ENCODE measurements around the gene RAB4A. TPM values are rescaled to one million over a fixed set of nuclear protein-coding genes. Genes with fewer than 3 reads are reported as not detected.

The RAB4A gene
- total RNA-seq, 6 donors from 2014 or later = 16.8 to 68.6 (median 42.4) TPM

- TF ChIP-seq CTCF (IDR thresholded peaks at IDR 0.05) = no peak
- TF ChIP-seq POLR2AphosphoS5 (IDR thresholded peaks at IDR 0.05) = no peak
- TF ChIP-seq POLR2A (IDR thresholded peaks at IDR 0.05) = no peak
- TF ChIP-seq EP300 (IDR thresholded peaks at IDR 0.05) = no peak
- no peaks in the 10 kb centered on the region for H3K9me3 ChIP-seq
- 11 to 12% methylated on average over 7 of the region's 7 CpGs for WGBS, 2 donors
- H3K27ac ChIP-seq = peak overlapping the region; percentile 35 to 75 (median 45)
- no peaks in the 10 kb centered on the region for H3K36me3 ChIP-seq
- H3K4me1 ChIP-seq = peaks cover 14 to 28% (median 21%) of the 10 kb centered on the region in 4 donors
- no peak for DNase-seq
- peak; percentile 15 to 72 for ATAC-seq (ENCODE audit: low FRiP score in 2 of 2)
- no peaks in the 10 kb centered on the region for H3K27me3 ChIP-seq
- H3K4me3 ChIP-seq = peak overlapping the region in 1 of 4 donors; percentile 9
Measured at GRCh38 chr1:229229137-229229720, 41.7 kb upstream of the RAB4A start.

- ATAC-seq (ENCODE audit: low FRiP score in 2 of 2) (peak; percentile 73 to 88), DNase-seq (peak in 1 of 2 donors; percentile 57)
- TF ChIP-seq POLR2AphosphoS5 (IDR thresholded peaks at IDR 0.05) = peak in 1 of 2 donors; percentile 45
- no peak for TF ChIP-seq CTCF (IDR thresholded peaks at IDR 0.05)
- peak in 1 of 4 donors; percentile 51 for TF ChIP-seq EP300 (IDR thresholded peaks at IDR 0.05)
- TF ChIP-seq POLR2A (IDR thresholded peaks at IDR 0.05) = peak in 1 of 4 donors; percentile 25
- Histone ChIP-seq H3K9me3 (no peaks in the 10 kb centered on the region), H3K36me3 (no peaks in the 10 kb centered on the region), H3K27ac (peak overlapping the region; percentile 35 to 75 (median 45)), H3K4me1 (peaks cover 14 to 28% (median 21%) of the 10 kb centered on the region in 4 donors), H3K4me3 (peak overlapping the region in 1 of 4 donors; percentile 9), H3K27me3 (no peaks in the 10 kb centered on the region)
- 2 to 7% methylated on average over 4 of the region's 4 CpGs for WGBS, 2 donors
Measured at GRCh38 chr1:229229721-229230139, 41.2 kb upstream of the RAB4A start.

- Histone ChIP-seq H3K27ac (peak overlapping the region; percentile 35 to 75 (median 45)), H3K36me3 (no peaks in the 10 kb centered on the region), H3K4me1 (peaks cover 14 to 28% (median 21%) of the 10 kb centered on the region in 4 donors), H3K4me3 (no peak overlapping the region), H3K9me3 (no peaks in the 10 kb centered on the region), H3K27me3 (no peaks in the 10 kb centered on the region)
- TF ChIP-seq CTCF (IDR thresholded peaks at IDR 0.05) (no peak), POLR2A (IDR thresholded peaks at IDR 0.05) (no peak), POLR2AphosphoS5 (IDR thresholded peaks at IDR 0.05) (no peak), EP300 (IDR thresholded peaks at IDR 0.05) (no peak)
- WGBS, 2 donors = 60 to 62% methylated on average over 12 to 14 of the region's 14 CpGs
- no peak for DNase-seq
- peak in 1 of 2 donors; percentile 32 for ATAC-seq (ENCODE audit: low FRiP score in 2 of 2)
Measured at GRCh38 chr1:229230140-229230892, 40.6 kb upstream of the RAB4A start.

GRCh38 chr1:229230893-229231753, 39.8 kb upstream of the RAB4A start:
- 61 to 64% methylated on average over 9 of the region's 9 CpGs for WGBS, 2 donors
- Histone ChIP-seq H3K4me3 (no peak overlapping the region), H3K9me3 (no peaks in the 10 kb centered on the region), H3K27me3 (no peaks in the 10 kb centered on the region), H3K4me1 (peaks cover 14 to 28% (median 21%) of the 10 kb centered on the region in 4 donors), H3K27ac (peak overlapping the region in 1 of 4 donors; percentile 53), H3K36me3 (no peaks in the 10 kb centered on the region)
- TF ChIP-seq POLR2A (IDR thresholded peaks at IDR 0.05) (no peak), POLR2AphosphoS5 (IDR thresholded peaks at IDR 0.05) (no peak), CTCF (IDR thresholded peaks at IDR 0.05) (no peak), EP300 (IDR thresholded peaks at IDR 0.05) (no peak)
- ATAC-seq (ENCODE audit: low FRiP score in 2 of 2) (no peak), DNase-seq (no peak)

All from upper lobe of left lung (tissue), 6 donors.